HG03097 (cell line): ENCODE data around the gene DNAJC22.
"Not testable (repeated sequence)": the region's sequence is repeated elsewhere in the genome, so short reads cannot be mapped to it uniquely, and the experiment has no call there.

ENCODE experiments used
- ATAC-seq: cut with Tn5 transposase; IDR thresholded peaks from one replicate; pipeline ENCODE4 v1.9.1; 2021; ENCODE audit not compliant: unreplicated experiment, low FRiP score

DNAJC22 gene

DNA sequence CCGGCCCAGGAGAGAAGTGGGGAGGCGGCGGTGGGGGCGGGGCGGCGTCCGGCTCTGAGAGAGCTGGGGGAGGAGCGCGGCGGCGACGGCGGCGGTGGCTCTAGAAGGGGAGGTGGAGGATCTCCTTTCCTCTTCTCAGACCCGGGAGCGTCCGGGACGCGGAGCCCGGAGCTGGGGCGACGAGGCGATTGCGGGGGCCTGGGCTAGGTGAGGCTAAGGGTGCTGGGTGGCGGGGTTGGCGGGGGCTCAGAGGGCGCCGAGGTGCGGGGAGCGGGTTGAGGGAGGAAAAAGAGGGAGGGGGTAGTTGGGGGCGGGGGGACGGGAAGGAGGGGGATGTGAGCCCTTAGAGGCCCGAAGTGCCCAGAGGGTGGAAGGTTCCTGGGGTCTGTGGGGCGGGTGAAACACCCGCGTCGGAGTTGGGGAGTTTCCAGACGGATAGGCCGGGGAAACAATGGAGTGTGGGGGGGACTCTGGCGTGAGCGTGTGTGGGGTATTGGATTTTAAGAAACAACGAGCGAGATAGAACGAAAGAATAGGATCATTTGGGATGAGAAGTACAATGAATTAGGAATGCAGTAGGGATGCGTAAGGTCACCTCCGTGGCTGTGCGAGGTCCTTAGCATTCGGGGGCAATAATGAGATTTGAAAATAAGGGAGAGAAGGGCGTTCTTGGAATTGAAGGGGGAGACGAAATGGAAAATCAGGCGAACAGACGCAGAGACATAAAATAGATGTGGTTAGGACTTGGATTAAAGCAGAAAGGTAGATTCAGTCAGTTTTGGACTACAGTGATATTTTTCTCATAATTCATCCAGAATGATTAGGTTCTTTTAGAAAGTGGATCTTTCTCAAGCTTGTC, 20.9 kb downstream of the DNAJC22 start, which contains the start of gene SPATS2:
SPATS2 (plus strand) TSS at position 82 of the 859 bp plus-strand sequence. CDS start 93,551 bp downstream, outside the sequence.
- ATAC-seq: no peak

DNA sequence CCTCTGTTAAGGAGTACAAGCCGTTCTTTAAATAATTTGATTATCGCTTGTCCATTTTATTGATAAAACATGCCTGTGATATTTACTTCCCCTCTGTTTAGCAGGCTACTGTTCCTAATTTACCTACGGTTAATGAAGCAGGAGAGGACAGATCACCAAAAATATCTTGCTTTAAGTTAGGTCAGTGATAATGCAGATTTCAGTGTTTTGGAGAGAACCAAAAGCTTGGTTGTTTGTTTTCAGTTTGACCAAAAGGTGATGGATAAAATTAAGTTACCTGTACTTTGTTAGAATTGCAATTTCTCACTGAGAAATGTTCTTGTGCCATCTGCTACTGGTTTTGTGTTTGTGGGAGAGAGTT, 21.5 kb downstream of the DNAJC22 start:
- ATAC-seq: no peak

DNA sequence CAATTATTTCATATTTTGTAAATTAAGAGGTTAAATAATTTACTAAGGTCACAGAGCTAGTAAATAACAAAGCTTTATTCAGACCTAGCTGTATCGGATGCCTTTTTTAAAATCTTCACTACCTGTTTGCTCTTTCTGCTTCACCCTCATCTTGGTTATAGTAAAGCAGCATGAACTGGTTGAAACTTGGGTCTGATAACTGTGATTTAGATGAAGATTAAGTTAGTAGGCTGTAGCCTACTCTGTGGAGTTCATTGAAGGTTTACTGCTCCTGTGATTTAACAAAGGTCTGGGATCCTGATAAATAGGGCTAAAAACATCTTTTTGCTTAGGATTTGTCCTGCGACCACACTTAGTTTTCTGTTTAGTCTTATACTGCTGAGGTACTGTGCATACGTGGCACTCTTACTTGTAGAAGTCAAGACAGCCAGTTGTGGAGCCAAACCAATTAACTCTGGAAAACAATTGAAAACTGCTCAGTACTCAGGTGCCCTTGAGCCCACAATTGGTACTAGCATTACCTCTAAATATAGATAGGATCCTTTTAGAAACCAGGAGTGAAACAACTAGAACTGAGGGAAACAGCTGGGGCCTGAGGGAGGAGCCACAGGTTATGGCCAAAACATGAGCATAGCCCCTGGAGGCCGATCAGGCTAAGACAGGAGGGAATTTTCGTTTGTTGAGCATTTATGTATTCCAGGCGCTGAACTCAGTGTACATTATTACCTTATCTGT, 22.9 kb downstream of the DNAJC22 start:
- ATAC-seq: peak; percentile 45

DNA sequence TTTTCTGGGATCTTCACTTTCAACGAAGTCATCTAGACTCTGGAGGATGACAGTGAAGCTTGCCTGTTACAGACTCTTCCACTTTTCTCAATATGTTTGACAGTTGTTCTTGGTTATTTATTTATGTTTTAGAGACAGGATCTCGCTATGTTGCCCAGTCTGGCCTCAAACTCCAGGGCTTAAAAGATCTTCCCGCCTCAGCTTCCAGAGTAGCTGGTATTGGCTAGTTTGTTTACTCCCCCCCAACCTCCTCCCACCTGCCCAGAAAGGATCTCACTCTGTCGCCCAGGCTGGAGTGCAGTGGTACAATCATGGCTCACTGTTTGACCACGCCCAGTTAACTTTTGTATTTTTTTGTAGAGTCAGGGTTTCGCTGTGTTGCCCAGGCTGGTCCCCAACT, 23.9 kb downstream of the DNAJC22 start:
- no peak for ATAC-seq

DNA sequence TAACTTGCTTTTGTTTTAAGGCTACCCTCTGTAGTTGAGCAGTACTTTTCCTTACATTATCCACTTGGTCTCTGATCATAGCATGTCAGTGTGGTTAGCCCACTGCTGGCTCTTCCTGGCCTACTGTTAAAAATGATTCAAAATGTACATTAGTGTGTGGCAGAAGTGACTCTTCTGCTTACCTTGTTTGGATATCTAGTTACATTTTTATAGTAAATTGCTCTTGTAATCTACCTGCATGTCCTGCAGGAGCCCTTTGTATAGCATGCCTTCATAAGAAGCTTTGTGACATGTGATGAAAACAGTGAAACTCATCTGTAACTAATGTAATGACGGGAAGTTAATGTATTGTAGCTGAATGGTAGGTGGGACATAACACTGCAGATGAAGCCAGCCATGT, 28.7 kb downstream of the DNAJC22 start:
- peak; percentile 51 for ATAC-seq

DNA sequence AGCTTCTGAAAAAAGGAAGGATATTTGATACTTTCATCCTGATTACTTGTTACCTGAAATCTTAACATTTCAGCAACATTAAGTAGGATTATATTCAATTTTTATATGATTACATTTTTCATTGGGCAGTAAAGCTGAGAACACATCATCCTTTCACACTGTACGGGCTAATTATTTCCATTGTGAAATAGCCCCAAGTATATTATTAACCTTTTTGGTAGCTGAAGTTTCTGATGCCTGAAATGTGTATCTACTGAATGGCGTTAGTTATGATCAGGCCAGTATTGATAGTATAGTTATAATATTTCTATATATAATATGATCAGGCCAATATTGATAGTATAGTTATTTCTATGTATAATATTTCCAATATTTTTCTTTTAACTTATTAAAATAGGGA, 30.7 kb downstream of the DNAJC22 start:
- ATAC-seq: no peak

DNA sequence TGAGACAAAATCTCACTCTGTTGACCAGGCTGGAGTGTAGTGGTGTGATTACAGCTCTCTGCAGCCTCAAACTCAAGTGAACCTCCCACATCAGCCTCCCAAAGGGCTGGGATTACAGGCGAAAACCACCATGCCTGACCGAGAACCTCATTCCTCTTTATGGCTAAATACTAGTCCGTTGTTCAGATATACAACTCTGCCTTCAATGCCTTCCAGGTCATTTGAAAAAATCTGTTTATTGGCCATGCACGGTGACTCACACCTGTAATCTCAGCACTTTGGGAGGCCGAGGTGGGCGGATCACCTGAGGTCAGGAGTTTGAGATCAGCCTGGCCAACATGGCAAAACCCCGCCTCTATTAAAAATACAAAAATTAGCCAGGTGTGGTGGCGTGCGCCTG, 33.5 kb downstream of the DNAJC22 start:
- ATAC-seq: not testable (repeated sequence)

DNA sequence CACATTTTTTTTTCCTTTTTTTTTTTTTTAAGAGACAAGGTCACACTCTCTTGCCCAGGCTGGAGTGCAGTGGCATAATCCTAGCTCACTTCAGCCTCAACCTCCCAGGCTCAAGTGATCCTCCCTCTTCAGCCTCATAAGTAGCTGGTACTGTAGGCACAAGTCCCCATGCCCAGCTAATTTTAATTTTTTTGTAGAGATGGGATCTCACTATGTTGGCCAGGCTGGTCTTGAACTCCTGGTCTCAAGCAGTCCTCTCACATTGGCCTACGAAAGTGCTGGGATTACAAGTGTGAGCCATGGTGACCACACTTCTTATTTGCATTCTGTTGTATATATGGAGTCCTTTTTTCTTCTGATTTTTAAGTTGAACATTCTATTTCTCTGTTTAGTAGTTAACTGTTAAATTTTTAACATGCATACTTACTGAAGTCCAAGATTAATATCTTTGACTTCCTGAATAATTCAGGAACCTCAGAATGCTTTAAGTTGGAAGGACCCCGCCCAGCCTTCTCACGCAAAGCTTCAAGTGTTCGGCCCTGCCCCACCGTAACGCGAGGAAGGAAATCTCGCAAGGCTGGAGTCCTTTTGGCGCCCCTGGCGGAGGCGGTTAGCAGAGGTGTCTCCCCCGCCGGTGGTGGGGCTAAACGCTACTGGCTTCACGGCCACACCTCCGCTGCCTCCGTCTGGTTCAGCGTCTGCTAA, 42.1 kb downstream of the DNAJC22 start:
- no peak for ATAC-seq

DNA sequence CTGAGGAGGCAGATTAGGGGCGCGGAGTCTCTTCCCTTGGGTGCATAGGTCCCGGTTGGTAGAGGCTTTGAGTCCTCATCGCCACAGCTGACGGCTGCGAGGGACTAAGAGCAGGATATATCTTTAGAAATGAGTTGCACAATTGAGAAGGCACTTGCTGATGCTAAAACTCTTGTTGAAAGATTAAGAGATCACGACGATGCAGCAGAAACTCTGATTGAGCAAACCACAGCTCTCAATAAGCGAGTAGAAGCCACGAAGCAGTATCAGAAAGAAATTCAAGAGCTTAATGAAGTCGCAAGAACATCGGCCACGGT, 42.7 kb downstream of the DNAJC22 start:
- ATAC-seq: no peak

DNA sequence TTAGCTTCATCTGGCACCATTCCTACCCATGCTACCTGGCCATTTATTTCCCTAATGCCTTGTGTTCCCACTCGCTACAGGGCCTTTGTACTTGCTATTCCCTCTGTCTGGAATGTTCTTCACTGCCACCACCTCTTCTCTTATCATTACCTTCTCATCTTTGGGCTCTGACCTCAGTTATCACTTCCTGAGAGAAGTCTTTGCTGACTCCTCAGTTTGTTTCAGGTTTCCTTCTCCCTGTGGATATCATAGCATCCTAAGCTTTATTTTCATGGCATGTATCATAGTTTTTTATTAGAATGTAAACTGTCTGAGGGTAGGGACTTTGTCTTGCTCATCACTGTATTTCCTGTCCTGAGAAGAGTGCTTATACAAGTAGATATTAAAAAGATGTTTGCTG, 50.3 kb downstream of the DNAJC22 start:
- ATAC-seq: no peak

DNA sequence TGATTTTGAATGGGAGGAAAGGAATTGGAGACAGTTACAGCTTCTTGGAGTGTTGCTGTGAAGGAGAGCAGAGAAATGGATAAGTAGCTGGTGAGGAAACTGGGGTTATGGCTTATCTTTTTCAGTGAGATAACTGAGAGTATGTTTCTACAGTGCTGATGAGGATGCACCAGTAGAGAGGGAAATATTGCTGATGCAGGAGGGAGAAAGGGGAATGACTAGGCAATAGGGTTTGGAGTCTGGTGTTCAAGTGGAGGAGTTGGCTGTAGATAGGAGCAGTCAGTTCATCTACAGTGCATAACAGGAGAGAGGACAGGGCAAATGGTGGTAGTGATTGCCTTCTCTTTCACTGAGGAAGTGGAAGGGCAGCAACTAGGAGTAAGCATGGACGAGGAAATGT, 53.6 kb downstream of the DNAJC22 start:
- no peak for ATAC-seq
